Glutamatergic neuron (in vitro differentiated cells): ENCODE measurements around the gene PRKG1. TPM values are rescaled to one million over a fixed set of nuclear protein-coding genes. Genes with fewer than 3 reads are reported as not detected.

ENCODE experiments used
- DNase-seq: peaks from one replicate; pipeline ENCODE4 v3.0.0; 2022
- H3K27ac Mint-ChIP-seq: one replicate; pipeline ENCODE4 v1.8.0; 2020; ENCODE audit warnings: mild to moderate bottlenecking, mixed read lengths, inconsistent platforms; ENCODE audit not compliant: unreplicated experiment
- H3K27me3 Mint-ChIP-seq: one replicate; pipeline ENCODE4 v1.8.0; 2020; ENCODE audit warnings: mild to moderate bottlenecking, moderate library complexity, mixed read lengths, inconsistent platforms; ENCODE audit not compliant: unreplicated experiment
- H3K36me3 Mint-ChIP-seq: one replicate; pipeline ENCODE4 v1.8.0; 2020; ENCODE audit warnings: mild to moderate bottlenecking, mixed read lengths, inconsistent platforms; ENCODE audit not compliant: unreplicated experiment
- H3K4me1 Mint-ChIP-seq: one replicate; pipeline ENCODE4 v1.8.0; 2020; ENCODE audit warnings: mild to moderate bottlenecking, low read depth, mixed read lengths, inconsistent platforms; ENCODE audit not compliant: unreplicated experiment
- H3K4me3 Mint-ChIP-seq: one replicate; pipeline ENCODE4 v1.8.0; 2020; ENCODE audit warnings: mild to moderate bottlenecking, mixed read lengths, inconsistent platforms; ENCODE audit not compliant: unreplicated experiment
- H3K9me3 Mint-ChIP-seq: one replicate; pipeline ENCODE4 v1.8.0; 2020; ENCODE audit warnings: mild to moderate bottlenecking, moderate library complexity, mixed read lengths, inconsistent platforms; ENCODE audit not compliant: unreplicated experiment
- total RNA-seq: library from RNA; stranded (reverse); fragmentation: NEBNext Ultra II Directional; extraction: Animal tissue kit (Norgen Biotek cat#: 25700); gene quantifications from one replicate; pipeline ENCODE4 v1.2.1, GENCODE V29; 2021; ENCODE audit not compliant: unreplicated experiment
- TF ChIP-seq, protein P1 (sequence below): fragments of 200-600 bp; sonication (generic); IDR thresholded peaks from one replicate; pipeline ENCODE4 v1.5.0; 2021; ENCODE audit not compliant: partially characterized antibody, unreplicated experiment

PRKG1 gene
- total RNA-seq, 1 donor from 2014 or later, result 52.7 TPM

GRCh38 chr10:51363415-51363814 is 289.1 kb downstream of the PRKG1 start:
- Mint-ChIP-seq H3K9me3 (no peaks in the 10 kb centered on the region), H3K4me3 (no peak overlapping the region), H3K36me3 (no peaks in the 10 kb centered on the region), H3K27ac (no peak overlapping the region), H3K4me1 (peaks cover 1% of the 10 kb centered on the region), H3K27me3 (no peaks in the 10 kb centered on the region)
- TF ChIP-seq, protein P1, sequence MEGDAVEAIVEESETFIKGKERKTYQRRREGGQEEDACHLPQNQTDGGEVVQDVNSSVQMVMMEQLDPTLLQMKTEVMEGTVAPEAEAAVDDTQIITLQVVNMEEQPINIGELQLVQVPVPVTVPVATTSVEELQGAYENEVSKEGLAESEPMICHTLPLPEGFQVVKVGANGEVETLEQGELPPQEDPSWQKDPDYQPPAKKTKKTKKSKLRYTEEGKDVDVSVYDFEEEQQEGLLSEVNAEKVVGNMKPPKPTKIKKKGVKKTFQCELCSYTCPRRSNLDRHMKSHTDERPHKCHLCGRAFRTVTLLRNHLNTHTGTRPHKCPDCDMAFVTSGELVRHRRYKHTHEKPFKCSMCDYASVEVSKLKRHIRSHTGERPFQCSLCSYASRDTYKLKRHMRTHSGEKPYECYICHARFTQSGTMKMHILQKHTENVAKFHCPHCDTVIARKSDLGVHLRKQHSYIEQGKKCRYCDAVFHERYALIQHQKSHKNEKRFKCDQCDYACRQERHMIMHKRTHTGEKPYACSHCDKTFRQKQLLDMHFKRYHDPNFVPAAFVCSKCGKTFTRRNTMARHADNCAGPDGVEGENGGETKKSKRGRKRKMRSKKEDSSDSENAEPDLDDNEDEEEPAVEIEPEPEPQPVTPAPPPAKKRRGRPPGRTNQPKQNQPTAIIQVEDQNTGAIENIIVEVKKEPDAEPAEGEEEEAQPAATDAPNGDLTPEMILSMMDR, result no peak
- DNase-seq, result no peak

DNA sequence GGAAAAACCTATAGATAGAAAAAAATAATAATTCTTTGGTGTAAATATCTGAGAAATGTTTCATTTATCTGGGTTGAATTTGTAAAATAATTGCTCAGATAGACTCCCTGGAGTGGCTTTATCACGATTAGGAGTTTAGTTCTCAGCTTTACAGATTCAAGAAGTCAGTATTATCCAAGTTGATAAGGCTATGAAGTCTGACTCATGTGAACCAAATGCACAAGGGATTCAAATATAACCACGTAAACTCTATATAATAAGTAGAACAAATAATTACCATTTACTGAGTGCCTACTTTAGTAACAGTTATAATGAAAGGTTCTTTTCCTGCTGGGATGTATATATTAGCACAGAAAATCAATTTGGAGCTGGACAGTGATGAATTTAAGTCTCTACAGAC is 290.4 kb downstream of the PRKG1 start:
- Mint-ChIP-seq H3K36me3 (no peaks in the 10 kb centered on the region), H3K4me3 (no peak overlapping the region), H3K27me3 (no peaks in the 10 kb centered on the region), H3K9me3 (no peaks in the 10 kb centered on the region), H3K4me1 (peaks cover 1% of the 10 kb centered on the region), H3K27ac (no peak overlapping the region)
- TF ChIP-seq, protein P1, result no peak
- DNase-seq, result no peak

DNA sequence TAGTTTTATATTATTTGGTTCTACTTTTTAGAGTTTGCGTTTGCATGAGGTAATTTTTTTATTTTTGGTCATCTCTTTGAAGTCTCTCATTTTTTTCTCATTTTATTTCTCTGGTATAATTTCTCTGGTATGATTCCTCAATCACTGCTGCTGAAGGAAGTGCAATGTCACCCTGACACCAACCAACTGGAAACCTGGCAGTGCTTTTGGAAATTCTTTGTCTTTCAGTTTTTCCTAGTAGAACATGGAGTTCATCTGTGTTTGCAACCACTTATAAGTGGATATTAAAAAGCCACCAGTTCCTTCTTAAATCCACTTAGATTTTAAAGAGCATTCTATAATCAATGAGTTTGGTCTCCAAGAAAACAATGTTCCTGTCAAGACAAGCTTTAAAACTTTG is 291.8 kb downstream of the PRKG1 start:
- Mint-ChIP-seq H3K27ac (no peak overlapping the region), H3K9me3 (no peaks in the 10 kb centered on the region), H3K36me3 (no peaks in the 10 kb centered on the region), H3K27me3 (no peaks in the 10 kb centered on the region), H3K4me3 (no peak overlapping the region), H3K4me1 (peaks cover 1% of the 10 kb centered on the region)
- TF ChIP-seq, protein P1, result no peak
- DNase-seq, result no peak

- TF ChIP-seq, protein P1, result no peak
- no peaks in the 10 kb centered on the region for H3K36me3 Mint-ChIP-seq
- no peak for DNase-seq
- no peak overlapping the region for H3K27ac Mint-ChIP-seq
- peaks cover 1% of the 10 kb centered on the region for H3K4me1 Mint-ChIP-seq
- no peak overlapping the region for H3K4me3 Mint-ChIP-seq
- H3K27me3 Mint-ChIP-seq, result no peaks in the 10 kb centered on the region
- peaks cover 2% of the 10 kb centered on the region for H3K9me3 Mint-ChIP-seq
These were observed 292.8 kb downstream of the PRKG1 start for GRCh38 chr10:51367127-51367526.

GRCh38 chr10:51367694-51368093 is 293.4 kb downstream of the PRKG1 start:
- H3K4me1 Mint-ChIP-seq, result peaks cover 1% of the 10 kb centered on the region
- no peaks in the 10 kb centered on the region for H3K36me3 Mint-ChIP-seq
- no peak overlapping the region for H3K4me3 Mint-ChIP-seq
- H3K27ac Mint-ChIP-seq, result no peak overlapping the region
- H3K9me3 Mint-ChIP-seq, result peaks cover 2% of the 10 kb centered on the region
- no peaks in the 10 kb centered on the region for H3K27me3 Mint-ChIP-seq
- DNase-seq, result no peak
- TF ChIP-seq, protein P1, result no peak
